Left lung (tissue), 14 donors: ENCODE results near the gene TAS2R43. TPM values are rescaled to one million over a fixed set of nuclear protein-coding genes. Genes with fewer than 3 reads are reported as not detected.

Experiments
- ATAC-seq: fragments of 200-7000 bp; cut with Tn5 transposase; one replicate; pipeline ENCODE4 v1.9.1; 2020; ENCODE audit warnings: moderate library complexity
- DNase-seq, 4 donors: peaks; one replicate each; pipeline ENCODE4 v3.0.0-alpha.2; 2013 to 2020
- H3K27ac ChIP-seq, 2 donors: fragments of 200-600 bp; sonication (generic) in 1 of 2; one replicate each; pipeline versions ENCODE4 v1.5.0 to v1.8.0; 2020 to 2021
- H3K27me3 ChIP-seq, 2 donors: fragments of 200-600 bp; sonication (generic) in 1 of 2; one replicate each; pipeline versions ENCODE4 v1.5.0 to v1.8.0; 2020 to 2021
- H3K36me3 ChIP-seq, 2 donors: fragments of 200-600 bp; sonication (generic) in 1 of 2; one replicate each; pipeline versions ENCODE4 v1.5.0 to v1.8.0; 2020 to 2021
- H3K4me1 ChIP-seq, 2 donors: fragments of 200-600 bp; one replicate each; pipeline ENCODE4 v1.8.0; 2021
- H3K4me3 ChIP-seq, 2 donors: fragments of 200-600 bp; sonication (generic) in 1 of 2; one replicate each; pipeline versions ENCODE4 v1.5.0 to v1.8.0; 2020 to 2021; ENCODE audit warnings: mild to moderate bottlenecking in 1 of 2
- H3K9me3 ChIP-seq, 2 donors: fragments of 200-600 bp; sonication (generic) in 1 of 2; one replicate each; pipeline versions ENCODE4 v1.5.0 to v1.8.0; 2020 to 2021
- intact Hi-C, 2 donors: fragments of 100-400 bp; cut with DNase I; formaldehyde crosslinking; loops; one replicate each; pipeline versions ENCODE4 v1.11.2 to v1.14.2; 2022
- long read RNA-seq, 12 donors: library from polyadenylated mRNA in 2 of 12; unstranded in 2 of 12; transcript quantifications; one replicate each; pipeline ENCODE4 v2.0.0 and lab custom pipeline, GENCODE V29; 2019 to 2026
- polyA plus RNA-seq, 6 donors: library from polyadenylated mRNA; unstranded; fragments of 120-200 nt; gene quantifications; one replicate each; pipeline ENCODE4 v1.2.1, GENCODE V29; 2013; ENCODE audit not compliant: insufficient read length in 6 of 6
- total RNA-seq, 2 donors: library from RNA; stranded (reverse); fragmentation: NEBNext Ultra II Directional; extraction: Animal tissue kit (Norgen Biotek cat#: 25700); gene quantifications; one replicate each; pipeline ENCODE4 v1.2.1, GENCODE V29; 2021
- TF ChIP-seq, protein P1 (sequence below), 2 donors: fragments of 200-600 bp; sonication (generic) in 1 of 2; IDR thresholded peaks; one replicate each; pipeline versions ENCODE4 v1.5.0 to v1.8.0; 2021; ENCODE audit warnings: antibody characterized with exemption in 2 of 2
- donor health status: DM: no; HTN: yes; CAD: no.
- donor health status: DM: no; HTN: no; CAD: no.

The TAS2R43 gene, protein sequence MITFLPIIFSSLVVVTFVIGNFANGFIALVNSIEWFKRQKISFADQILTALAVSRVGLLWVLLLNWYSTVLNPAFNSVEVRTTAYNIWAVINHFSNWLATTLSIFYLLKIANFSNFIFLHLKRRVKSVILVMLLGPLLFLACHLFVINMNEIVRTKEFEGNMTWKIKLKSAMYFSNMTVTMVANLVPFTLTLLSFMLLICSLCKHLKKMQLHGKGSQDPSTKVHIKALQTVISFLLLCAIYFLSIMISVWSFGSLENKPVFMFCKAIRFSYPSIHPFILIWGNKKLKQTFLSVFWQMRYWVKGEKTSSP
- total RNA-seq (under 1 TPM; 0.52 to 0.71 TPM), polyA plus RNA-seq (under 1 TPM; 0.38 to 0.78 (median 0.60) TPM)
- long read RNA-seq, donor 1 = 0 reads
- long read RNA-seq, donor 2 = 0 reads
- long read RNA-seq, donor 3 = 0 reads
- long read RNA-seq, donor 4 = 0 reads
- long read RNA-seq, donor 5 = 0 reads
- long read RNA-seq, donor 6, partial matches to known transcripts = 0 of 1 reads
- long read RNA-seq, donor 6, other reads (novel, unspliced or antisense) = 0 of 1 reads
- long read RNA-seq, donor 7 = 0 reads
- long read RNA-seq, donor 8 = 0 reads
- long read RNA-seq, donor 9 = 0 reads
- long read RNA-seq, donor 10 = 0 reads
- long read RNA-seq, donor 11 = 0 reads
- long read RNA-seq, donor 12 = 0 reads

DNA sequence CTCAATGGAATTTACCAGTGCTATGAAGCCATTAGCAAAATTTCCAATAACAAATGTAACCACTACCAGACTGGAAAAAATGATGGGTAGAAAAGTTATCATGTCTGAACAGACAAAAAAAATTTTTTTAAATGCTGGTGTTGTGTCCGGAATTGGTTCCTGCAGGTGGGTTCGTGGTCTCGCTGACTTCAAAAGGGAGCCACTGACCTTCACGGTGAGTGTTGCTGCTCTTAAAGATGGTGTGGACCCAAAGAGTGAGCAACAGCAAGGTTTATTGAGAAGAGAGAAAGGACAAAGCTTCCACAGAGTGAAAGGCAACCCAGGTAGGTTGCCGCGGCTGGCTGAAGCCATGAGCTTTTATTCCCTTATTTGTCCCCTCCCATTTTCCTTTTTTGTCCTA, at the start of gene TAS2R43:
Gene TAS2R43 (minus strand): TSS at position 186 of the 400 bp plus-strand sequence. CDS start 84 bp downstream, at position 102.
- no peak for ATAC-seq
- H3K36me3 ChIP-seq = no peaks in the 10 kb centered on the region

DNA sequence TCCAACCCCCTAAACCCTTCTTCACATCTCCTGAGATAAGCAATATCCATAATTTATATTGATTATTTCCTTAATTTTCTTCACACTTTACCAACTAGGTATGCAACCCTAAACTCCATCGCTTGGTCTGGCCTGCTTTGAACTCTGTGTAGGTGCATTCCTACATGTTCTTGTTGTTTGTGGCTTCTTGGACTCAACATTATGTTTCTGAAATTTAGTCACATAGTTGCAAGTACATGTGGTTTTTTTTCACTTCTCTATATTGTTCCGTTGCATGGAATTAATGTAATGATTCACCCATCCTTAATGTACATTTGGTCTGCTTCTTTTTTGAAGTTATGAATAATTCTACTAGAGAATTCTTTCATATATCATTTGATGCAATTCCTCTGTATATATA, 44.0 kb upstream of the TAS2R43 start:
- no peaks in the 10 kb centered on the region for H3K36me3 ChIP-seq
- intact Hi-C loops = no loop called here
- DNase-seq (no peak), ATAC-seq (no peak)
- no peaks in the 10 kb centered on the region for H3K9me3 ChIP-seq
- TF ChIP-seq, protein P1, sequence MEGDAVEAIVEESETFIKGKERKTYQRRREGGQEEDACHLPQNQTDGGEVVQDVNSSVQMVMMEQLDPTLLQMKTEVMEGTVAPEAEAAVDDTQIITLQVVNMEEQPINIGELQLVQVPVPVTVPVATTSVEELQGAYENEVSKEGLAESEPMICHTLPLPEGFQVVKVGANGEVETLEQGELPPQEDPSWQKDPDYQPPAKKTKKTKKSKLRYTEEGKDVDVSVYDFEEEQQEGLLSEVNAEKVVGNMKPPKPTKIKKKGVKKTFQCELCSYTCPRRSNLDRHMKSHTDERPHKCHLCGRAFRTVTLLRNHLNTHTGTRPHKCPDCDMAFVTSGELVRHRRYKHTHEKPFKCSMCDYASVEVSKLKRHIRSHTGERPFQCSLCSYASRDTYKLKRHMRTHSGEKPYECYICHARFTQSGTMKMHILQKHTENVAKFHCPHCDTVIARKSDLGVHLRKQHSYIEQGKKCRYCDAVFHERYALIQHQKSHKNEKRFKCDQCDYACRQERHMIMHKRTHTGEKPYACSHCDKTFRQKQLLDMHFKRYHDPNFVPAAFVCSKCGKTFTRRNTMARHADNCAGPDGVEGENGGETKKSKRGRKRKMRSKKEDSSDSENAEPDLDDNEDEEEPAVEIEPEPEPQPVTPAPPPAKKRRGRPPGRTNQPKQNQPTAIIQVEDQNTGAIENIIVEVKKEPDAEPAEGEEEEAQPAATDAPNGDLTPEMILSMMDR (IDR thresholded peaks at IDR 0.05) = no peak
- no peak overlapping the region for H3K27ac ChIP-seq
- no peaks in the 10 kb centered on the region for H3K27me3 ChIP-seq
- H3K4me1 ChIP-seq = no peaks in the 10 kb centered on the region
- H3K4me3 ChIP-seq = no peak overlapping the region

More for the DNA sequence above, at the start of gene TAS2R43:
- no peaks in the 10 kb centered on the region for H3K9me3 ChIP-seq
- H3K27ac ChIP-seq = no peak within 1 kb of the TSS
- intact Hi-C loops = no loop called here
- TF ChIP-seq, protein P1 (IDR thresholded peaks at IDR 0.05) = no peak
- no peaks in the 10 kb centered on the region for H3K4me1 ChIP-seq
- no peak within 1 kb of the TSS for H3K4me3 ChIP-seq
- H3K27me3 ChIP-seq = no peaks in the 10 kb centered on the region
- DNase-seq = no peak

DNA sequence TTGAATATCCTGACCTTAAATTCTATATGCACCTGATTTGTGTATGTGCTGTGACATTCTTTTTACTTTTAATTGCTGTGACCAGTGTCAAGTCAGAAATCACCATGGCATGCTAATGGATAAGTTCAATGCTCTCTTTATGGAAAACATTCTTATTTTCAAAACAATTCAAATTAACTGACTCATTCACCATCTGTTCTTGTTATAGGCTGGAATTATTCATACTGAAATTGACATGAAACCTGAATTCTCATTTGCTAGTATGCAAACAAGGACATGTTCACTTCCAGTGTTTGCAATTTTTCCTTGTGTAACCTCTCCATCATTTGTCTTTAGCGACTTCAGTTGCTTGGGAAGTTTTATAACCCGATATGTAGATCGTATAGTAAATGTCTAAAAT, 42.2 kb upstream of the TAS2R43 start, which contains the start of gene TAS2R30:
Gene TAS2R30 (minus strand): TSS at position 340 of the 400 bp plus-strand sequence. CDS start 400 bp downstream, outside the sequence.
- intact Hi-C loops = no loop called here
- TF ChIP-seq, protein P1 (IDR thresholded peaks at IDR 0.05) = no peak

DNA sequence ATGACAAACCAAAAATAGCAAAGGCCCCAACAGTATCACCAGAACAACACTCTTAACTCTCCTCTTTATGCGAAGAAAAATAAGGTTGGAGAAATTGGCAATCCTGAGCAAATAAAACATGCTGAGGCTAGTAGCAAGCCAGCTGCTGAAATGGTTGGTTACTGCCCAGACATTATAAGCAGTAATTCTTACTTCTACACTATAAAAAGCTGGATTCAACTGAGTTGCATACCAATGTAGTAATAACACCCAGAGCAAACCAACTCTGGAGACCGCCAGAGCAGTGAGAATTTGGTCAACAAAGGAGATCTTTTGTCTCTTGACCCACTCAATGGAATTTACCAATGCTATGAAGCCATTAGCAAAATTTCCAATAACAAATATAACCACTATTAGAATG, 41.7 kb upstream of the TAS2R43 start:
- H3K4me1 ChIP-seq = no peaks in the 10 kb centered on the region
- peaks cover 0 to 3% of the 10 kb centered on the region in 2 donors for H3K36me3 ChIP-seq
- H3K27me3 ChIP-seq = no peaks in the 10 kb centered on the region
- ATAC-seq (no peak), DNase-seq (no peak)
- intact Hi-C loops = no loop called here
- TF ChIP-seq, protein P1 (IDR thresholded peaks at IDR 0.05) = no peak
- H3K4me3 ChIP-seq = no peak overlapping the region
- no peak overlapping the region for H3K27ac ChIP-seq
- no peaks in the 10 kb centered on the region for H3K9me3 ChIP-seq

More for the DNA sequence above, 42.2 kb upstream of the TAS2R43 start, which contains the start of gene TAS2R30:
- no peaks in the 10 kb centered on the region for H3K36me3 ChIP-seq
- no peaks in the 10 kb centered on the region for H3K4me1 ChIP-seq
- H3K9me3 ChIP-seq = no peaks in the 10 kb centered on the region
- no peak within 1 kb of the TSS for H3K4me3 ChIP-seq
- ATAC-seq (no peak), DNase-seq (no peak)
- H3K27ac ChIP-seq = no peak within 1 kb of the TSS
- H3K27me3 ChIP-seq = no peaks in the 10 kb centered on the region

DNA sequence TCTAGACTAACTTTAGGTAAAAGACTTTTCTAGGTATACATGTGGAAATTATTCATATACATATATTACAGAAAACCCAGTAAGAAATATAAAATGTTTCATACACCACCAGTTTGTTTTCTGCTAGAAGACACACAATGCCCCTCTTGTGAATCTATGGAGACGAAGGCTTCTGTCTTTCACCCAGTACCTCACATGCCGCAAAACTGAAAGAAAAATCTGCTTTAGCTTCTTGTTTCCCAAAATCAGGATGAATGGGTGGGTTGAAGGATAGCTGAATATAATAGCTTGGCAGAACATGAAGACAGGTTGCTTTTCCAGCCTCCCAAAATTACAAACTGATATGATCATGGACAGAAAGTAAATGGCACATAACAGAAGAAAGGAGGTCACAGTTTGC, 41.0 kb upstream of the TAS2R43 start:
- Histone ChIP-seq H3K4me1 (no peaks in the 10 kb centered on the region), H3K27ac (no peak overlapping the region), H3K27me3 (no peaks in the 10 kb centered on the region), H3K9me3 (no peaks in the 10 kb centered on the region), H3K4me3 (no peak overlapping the region), H3K36me3 (peaks cover 0 to 9% of the 10 kb centered on the region in 2 donors)
- no peak for ATAC-seq
- TF ChIP-seq, protein P1 (IDR thresholded peaks at IDR 0.05) = no peak
- intact Hi-C loops = no loop called here
- DNase-seq = no peak
